Spleen (tissue), 11 donors: Measurements from ENCODE around the gene WNT2. TPM values are rescaled to one million over a fixed set of nuclear protein-coding genes. Genes with fewer than 3 reads are reported as not detected.
"Not testable (repeated sequence)": the region's sequence is repeated elsewhere in the genome, so short reads cannot be mapped to it uniquely, and the experiment has no call there.

Source experiments
- DNase-seq: peaks from one replicate; pipeline ENCODE4 v3.0.0-alpha.2; 2020
- H3K27ac ChIP-seq, 8 donors: fragments of 200-600 bp; sonication (generic) in 7 of 8; 1 replicate in 4 of 8; 2 replicates in 4 of 8; pipeline versions ENCODE4 v1.5.0 to v1.8.0; 2016 to 2021; ENCODE audit warnings: inconsistent platforms in 4 of 8, mild to moderate bottlenecking in 4 of 8, moderate library complexity in 1 of 8
- H3K27me3 ChIP-seq, 7 donors: fragments of 200-600 bp; sonication (generic) in 6 of 7; replicated peaks in 1 of 7; 1 replicate in 4 of 7; 2 replicates in 3 of 7; pipeline versions ENCODE4 v1.5.0 to v1.8.0; 2016 to 2021; ENCODE audit warnings: inconsistent platforms in 3 of 7, mild to moderate bottlenecking in 1 of 7
- H3K36me3 ChIP-seq, 6 donors: fragments of 200-600 bp; sonication (generic) in 5 of 6; 1 replicate in 4 of 6; 2 replicates in 2 of 6; pipeline versions ENCODE4 v1.5.0 to v1.8.0; 2016 to 2021; ENCODE audit warnings: inconsistent platforms in 2 of 6
- H3K4me1 ChIP-seq, 6 donors: fragments of 200-600 bp; sonication (generic) in 5 of 6; 1 replicate in 3 of 6; 2 replicates in 3 of 6; pipeline versions ENCODE4 v1.5.0 to v1.8.0; 2016 to 2021; ENCODE audit warnings: inconsistent platforms in 3 of 6
- H3K4me3 ChIP-seq, 8 donors: fragments of 200-600 bp; sonication (generic) in 7 of 8; 1 replicate in 4 of 8; 2 replicates in 4 of 8; pipeline versions ENCODE4 v1.5.0 to v1.8.0; 2016 to 2021; ENCODE audit warnings: inconsistent platforms in 4 of 8, mild to moderate bottlenecking in 4 of 8, moderate library complexity in 2 of 8
- H3K9me3 ChIP-seq, 8 donors: fragments of 200-600 bp; sonication (generic) in 7 of 8; 1 replicate in 4 of 8; 2 replicates in 4 of 8; pipeline versions ENCODE4 v1.5.0 to v1.8.0; 2016 to 2021; ENCODE audit warnings: inconsistent platforms in 4 of 8
- POLR2A ChIP-seq, 3 donors: fragments of 450-650 bp; IDR thresholded peaks; one replicate each; pipeline ENCODE4 v1.5.1; 2017; ENCODE audit warnings: antibody characterized with exemption in 3 of 3, mild to moderate bottlenecking in 1 of 3
- POLR2AphosphoS5 ChIP-seq, 3 donors: sonication (generic); formaldehyde crosslinking; IDR thresholded peaks; one replicate each; pipeline ENCODE4 v1.5.1; 2017; ENCODE audit warnings: antibody characterized with exemption in 3 of 3
- WGBS, 5 donors: extraction: QIAGEN DNeasy Blood & Tissue Kit in 3 of 5; methylation state at CpG; one replicate each; pipeline versions ENCODE4 v1.1.5 to v1.1.7; 2013 to 2018; 5-methylcytosine and 5-hydroxymethylcytosine counted together
- intact Hi-C: fragments of 100-400 bp; cut with DNase I; formaldehyde crosslinking; loops from one replicate; pipeline ENCODE4 v1.15.0; 2023; ENCODE audit warnings: low total_unique reads
- polyA plus RNA-seq, 3 donors: library from polyadenylated mRNA; stranded (reverse); fragments of 200-250 nt; gene quantifications; one replicate each; pipeline ENCODE4 v1.2.1, GENCODE V29; 2013
- total RNA-seq, 7 donors: library from RNA; depleted of rRNA in 3 of 7; stranded (reverse); fragments of >200 nt in 3 of 7; fragmentation: NEBNext Ultra II Directional in 4 of 7; extraction: Animal tissue kit (Norgen Biotek cat#: 25700) in 4 of 7; gene quantifications; one replicate each; pipeline versions ENCODE4 v1.1.0 to v1.2.1, GENCODE V29; 2016 to 2021
- TF ChIP-seq, protein P1 (sequence below), 11 experiments: fragments of 200-600 bp in 7 of 11; fragments of 450-650 bp in 4 of 11; sonication (generic) in 4 of 11; IDR thresholded peaks in 8 of 11; conservative IDR thresholded peaks in 3 of 11; 1 replicate in 7 of 11; 2 replicates in 4 of 11; pipeline versions ENCODE4 v1.4.0 to v1.8.0; 2016 to 2021; ENCODE audit warnings: antibody characterized with exemption in 11 of 11, inconsistent platforms in 4 of 11, mild to moderate bottlenecking in 1 of 11
- donor health status: healthy with polysubstance abuse.
- donor health status: DM: no; HTN: no; CAD: no; lungs with moderate emphysema.
- donor health status: DM: no; HTN: no; CAD: no.
- donor health status: Bipolar disorder and iron deficiency.
- donor health status: healthy.
- donor health status: DM: no; HTN: no; CAD: no.
- donor health status: DM: yes; HTN: yes; CAD: no.

Gene WNT2
- total and polyA plus RNA-seq, 10 donors, result 0.22 to 6.2 (median 2.1) TPM

DNA sequence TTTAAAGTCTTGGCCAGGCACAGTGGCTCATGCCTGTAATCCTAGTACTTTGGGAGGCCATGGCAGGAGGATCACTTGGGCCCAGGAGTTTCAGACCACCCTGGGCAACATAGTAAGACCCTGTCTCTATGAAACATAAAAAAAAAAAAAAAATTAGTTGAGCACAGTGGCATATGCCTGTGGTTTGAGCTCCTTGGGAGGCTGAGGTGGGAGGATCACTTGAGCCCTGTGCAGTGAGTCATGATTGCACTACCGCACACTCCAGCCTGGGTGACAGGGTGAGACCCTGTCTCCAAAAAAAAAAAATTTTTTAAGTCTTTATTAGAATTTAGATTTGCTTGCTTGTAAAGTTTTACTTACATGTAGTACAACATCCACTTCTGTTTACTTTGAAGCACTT, 14.0 kb downstream of the WNT2 start:
- intact Hi-C loops, result no loop called here
- no peak overlapping the region for H3K27ac ChIP-seq
- no peak overlapping the region for H3K4me3 ChIP-seq
- H3K36me3 ChIP-seq, result no peaks in the 10 kb centered on the region
- DNase-seq, result no peak
- H3K9me3 ChIP-seq, result no peaks in the 10 kb centered on the region
- TF ChIP-seq, protein P1, sequence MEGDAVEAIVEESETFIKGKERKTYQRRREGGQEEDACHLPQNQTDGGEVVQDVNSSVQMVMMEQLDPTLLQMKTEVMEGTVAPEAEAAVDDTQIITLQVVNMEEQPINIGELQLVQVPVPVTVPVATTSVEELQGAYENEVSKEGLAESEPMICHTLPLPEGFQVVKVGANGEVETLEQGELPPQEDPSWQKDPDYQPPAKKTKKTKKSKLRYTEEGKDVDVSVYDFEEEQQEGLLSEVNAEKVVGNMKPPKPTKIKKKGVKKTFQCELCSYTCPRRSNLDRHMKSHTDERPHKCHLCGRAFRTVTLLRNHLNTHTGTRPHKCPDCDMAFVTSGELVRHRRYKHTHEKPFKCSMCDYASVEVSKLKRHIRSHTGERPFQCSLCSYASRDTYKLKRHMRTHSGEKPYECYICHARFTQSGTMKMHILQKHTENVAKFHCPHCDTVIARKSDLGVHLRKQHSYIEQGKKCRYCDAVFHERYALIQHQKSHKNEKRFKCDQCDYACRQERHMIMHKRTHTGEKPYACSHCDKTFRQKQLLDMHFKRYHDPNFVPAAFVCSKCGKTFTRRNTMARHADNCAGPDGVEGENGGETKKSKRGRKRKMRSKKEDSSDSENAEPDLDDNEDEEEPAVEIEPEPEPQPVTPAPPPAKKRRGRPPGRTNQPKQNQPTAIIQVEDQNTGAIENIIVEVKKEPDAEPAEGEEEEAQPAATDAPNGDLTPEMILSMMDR (IDR thresholded peaks at IDR 0.05 in 8 of 11, conservative IDR thresholded peaks at IDR 0.05 in 3 of 11), result no peak
- no peak for TF ChIP-seq POLR2A (IDR thresholded peaks at IDR 0.05)
- TF ChIP-seq POLR2AphosphoS5 (IDR thresholded peaks at IDR 0.05), result no peak
- WGBS, 5 donors, result 89 to 95% (median 94%) methylated on average over 1 of the region's 1 CpG
- H3K4me1 ChIP-seq, result no peaks in the 10 kb centered on the region
- H3K27me3 ChIP-seq, result no peaks in the 10 kb centered on the region

DNA sequence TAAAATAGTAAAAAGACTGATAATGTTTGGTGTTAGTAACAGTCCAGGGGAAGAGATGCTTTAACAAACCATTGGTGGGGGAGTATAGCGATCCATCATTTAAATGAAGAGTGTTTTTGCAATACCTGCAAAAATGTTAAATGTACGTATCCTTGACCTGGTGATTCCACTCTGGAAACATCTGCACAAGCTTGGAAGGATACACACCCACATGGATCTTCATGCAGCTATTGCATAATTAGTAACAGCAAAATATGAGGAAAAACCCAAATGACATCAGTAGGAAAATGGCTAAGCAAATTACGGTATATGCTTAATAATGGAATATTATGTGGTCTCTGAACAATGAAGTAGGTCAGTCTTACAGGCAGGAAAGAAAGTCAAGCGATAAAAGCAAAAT, 20.5 kb downstream of the WNT2 start:
- Histone ChIP-seq H3K4me3 (no peak overlapping the region), H3K9me3 (no peaks in the 10 kb centered on the region), H3K27me3 (no peaks in the 10 kb centered on the region), H3K36me3 (no peaks in the 10 kb centered on the region), H3K27ac (no peak overlapping the region), H3K4me1 (no peaks in the 10 kb centered on the region)
- DNase-seq, result no peak
- 72 to 91% (median 86%) methylated on average over 4 of the region's 4 CpGs for WGBS, 5 donors
- TF ChIP-seq, protein P1 (IDR thresholded peaks at IDR 0.05 in 8 of 11, conservative IDR thresholded peaks at IDR 0.05 in 3 of 11), result no peak
- TF ChIP-seq POLR2AphosphoS5 (IDR thresholded peaks at IDR 0.05), result no peak
- TF ChIP-seq POLR2A (IDR thresholded peaks at IDR 0.05), result no peak
- intact Hi-C loops, result no loop called here

GRCh38 chr7:117300506-117300905, 22.4 kb downstream of the WNT2 start:
- H3K36me3 ChIP-seq, H3K9me3 ChIP-seq, H3K4me1 ChIP-seq, DNase-seq, H3K27me3 ChIP-seq, H3K4me3 ChIP-seq, H3K27ac ChIP-seq, intact Hi-C loops: not testable (repeated sequence)
- 85 to 97% (median 88%) methylated on average over 5 of the region's 5 CpGs for WGBS, 5 donors

GRCh38 chr7:117297606-117298005, 25.3 kb downstream of the WNT2 start:
- WGBS, 5 donors, result 85 to 89% (median 88%) methylated on average over 12 of the region's 12 CpGs
- TF ChIP-seq POLR2A (IDR thresholded peaks at IDR 0.05) (no peak), POLR2AphosphoS5 (IDR thresholded peaks at IDR 0.05) (no peak)
- TF ChIP-seq, protein P1 (IDR thresholded peaks at IDR 0.05 in 8 of 11, conservative IDR thresholded peaks at IDR 0.05 in 3 of 11), result no peak
- DNase-seq, result no peak
- no peaks in the 10 kb centered on the region for H3K27me3 ChIP-seq
- H3K9me3 ChIP-seq, result no peaks in the 10 kb centered on the region
- H3K36me3 ChIP-seq, result no peaks in the 10 kb centered on the region
- no peak overlapping the region for H3K27ac ChIP-seq
- no peak overlapping the region for H3K4me3 ChIP-seq
- no peaks in the 10 kb centered on the region for H3K4me1 ChIP-seq
- intact Hi-C loops, result no loop called here

GRCh38 chr7:117296066-117296465, 26.8 kb downstream of the WNT2 start:
- 66 to 88% (median 76%) methylated on average over 3 of the region's 3 CpGs for WGBS, 5 donors
- Histone ChIP-seq H3K36me3 (no peaks in the 10 kb centered on the region), H3K27ac (no peak overlapping the region), H3K4me1 (no peaks in the 10 kb centered on the region), H3K27me3 (no peaks in the 10 kb centered on the region), H3K9me3 (no peaks in the 10 kb centered on the region), H3K4me3 (no peak overlapping the region)
- DNase-seq, result no peak
- intact Hi-C loops, result no loop called here
- TF ChIP-seq POLR2A (IDR thresholded peaks at IDR 0.05) (no peak), POLR2AphosphoS5 (IDR thresholded peaks at IDR 0.05) (no peak)
- TF ChIP-seq, protein P1 (IDR thresholded peaks at IDR 0.05 in 8 of 11, conservative IDR thresholded peaks at IDR 0.05 in 3 of 11), result no peak
